CD4-positive, alpha-beta T cell treated with Interleukin-1 beta for 1 hour (primary cell): ENCODE results near the gene CCDC69.
A peak's percentile ranks its signal among the peaks of the same experiment; 100 is the strongest.

ENCODE experiments used
- DNase-seq, 2 donors: peaks; one replicate each; pipeline ENCODE4 v3.0.0-alpha.2; 2020 to 2022

Gene CCDC69

GRCh38 chr5:151140686-151141459 is 83.0 kb downstream of the CCDC69 start:
- DNase-seq, result no peak

DNA sequence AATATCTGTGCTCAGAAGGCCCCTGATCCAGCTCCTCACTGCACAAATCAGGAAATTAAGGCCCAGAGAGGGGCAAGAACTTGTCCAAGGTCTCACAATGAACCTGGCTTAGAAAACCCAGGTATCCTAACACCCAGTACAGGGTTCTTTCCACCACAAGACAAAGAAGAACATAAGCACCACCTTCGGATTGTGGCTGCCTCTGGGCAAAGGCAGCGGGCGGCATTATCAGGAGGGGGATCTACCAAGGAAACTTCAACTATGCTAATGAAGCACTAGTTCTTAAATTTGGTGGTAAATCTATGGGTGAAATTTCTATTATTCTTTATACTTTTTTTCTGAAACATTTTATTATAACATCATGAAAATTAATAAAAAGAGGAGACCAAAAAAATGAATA is 84.2 kb downstream of the CCDC69 start:
- DNase-seq, result peak in 1 of 2 donors; percentile 48

DNA sequence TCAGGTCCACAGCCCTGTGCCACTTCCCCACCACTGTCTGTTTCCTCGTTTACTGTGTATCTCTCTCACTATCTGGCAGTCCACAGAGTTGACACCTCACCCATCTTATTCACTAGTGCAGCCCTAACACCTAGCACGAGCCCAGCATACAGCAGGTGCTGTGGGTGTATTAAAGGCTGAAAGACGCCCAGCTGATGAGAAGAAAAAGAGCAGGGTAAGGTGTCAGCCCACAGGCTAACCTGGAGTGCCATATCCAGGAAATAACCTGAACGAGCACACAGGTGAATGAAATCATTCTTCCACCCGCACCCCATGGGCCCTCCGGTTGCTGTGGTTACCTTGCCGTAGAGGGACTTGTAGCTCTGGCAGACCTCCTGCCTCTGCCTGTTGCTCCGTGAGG is 84.9 kb downstream of the CCDC69 start:
- DNase-seq, result peak; percentile 36 to 61

DNA sequence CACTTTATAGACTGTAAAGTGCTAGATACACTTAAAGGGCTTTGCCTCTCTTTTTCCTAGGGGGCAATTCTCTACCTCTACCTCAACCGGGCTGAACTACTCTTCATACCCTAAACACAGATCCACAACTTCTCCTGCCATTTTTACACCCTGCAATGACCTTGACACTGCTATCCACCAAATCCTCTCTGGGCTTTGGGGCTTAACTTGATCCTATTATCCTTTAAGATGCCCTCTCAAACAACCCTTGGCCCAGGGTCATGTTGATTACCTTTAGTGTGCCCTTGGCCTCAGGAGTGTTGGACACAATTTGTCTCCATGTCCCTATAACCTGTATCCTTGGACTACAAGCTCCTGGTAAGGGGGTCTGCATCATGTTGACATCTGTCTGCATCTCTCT is 85.8 kb downstream of the CCDC69 start:
- DNase-seq, result no peak

DNA sequence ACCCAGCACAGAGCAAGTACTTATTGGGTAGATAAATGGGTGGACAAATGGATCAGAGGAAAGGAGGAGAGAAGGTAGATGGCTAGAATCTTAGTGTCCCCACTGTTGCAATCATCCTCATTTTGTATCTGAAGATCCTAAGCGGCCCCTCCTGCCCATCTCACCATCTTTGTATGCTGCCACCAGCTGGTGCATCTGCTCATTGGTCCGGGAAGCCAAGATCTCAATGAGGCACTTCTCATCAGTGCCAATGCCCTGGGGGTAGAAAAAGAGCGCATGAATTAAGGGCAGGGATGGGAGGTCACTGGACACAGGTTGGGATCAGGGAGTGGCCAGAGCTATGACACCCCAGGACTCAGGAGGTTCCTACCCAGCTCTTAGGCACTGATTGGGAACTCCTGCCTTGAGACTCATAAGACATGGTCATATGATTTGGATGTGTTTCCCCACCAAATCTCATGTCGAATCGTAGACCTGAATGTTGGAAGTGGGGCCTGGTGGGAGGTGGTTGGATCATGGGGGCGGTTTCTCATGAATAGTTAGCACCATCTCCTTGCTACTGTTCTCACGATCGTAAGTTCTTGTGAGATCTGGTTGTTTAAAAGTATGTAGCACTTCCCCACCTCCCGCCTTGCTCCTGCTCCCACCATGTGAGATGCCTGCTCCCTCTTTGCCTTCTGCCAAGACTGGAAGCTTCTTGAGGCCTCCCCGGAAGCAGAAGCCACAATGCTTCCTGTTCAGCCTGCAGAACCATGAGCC is 86.6 kb downstream of the CCDC69 start:
- DNase-seq, result no peak

DNA sequence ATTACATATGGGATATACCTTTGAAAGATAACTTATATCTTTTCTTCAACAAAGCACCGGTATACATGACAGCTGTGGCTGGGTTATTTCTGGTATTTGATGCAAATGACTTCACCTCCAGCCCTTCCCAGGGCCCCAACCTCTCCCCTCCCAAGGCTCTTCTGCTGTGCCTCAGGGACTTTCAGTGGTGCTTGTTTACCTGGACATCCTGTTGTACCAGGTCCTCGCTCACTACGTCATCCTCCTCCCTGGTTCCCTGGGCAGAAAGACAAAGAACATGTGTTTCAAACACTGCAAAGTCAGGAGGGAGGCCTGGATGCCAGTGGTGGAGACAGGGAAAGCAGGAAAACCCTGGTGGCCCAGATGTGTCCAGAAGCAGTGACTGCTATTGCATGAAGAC is 89.7 kb downstream of the CCDC69 start:
- DNase-seq, result no peak

- DNase-seq, result peak in 1 of 2 donors; percentile 56
Measured at GRCh38 chr5:151132963-151133362, 90.9 kb downstream of the CCDC69 start.
